B cell (primary cell): ENCODE data around the gene AP4E1. TPM values are rescaled to one million over a fixed set of nuclear protein-coding genes. Genes with fewer than 3 reads are reported as not detected.

Experiments
- ATAC-seq: fragments of 200-7000 bp; cut with Tn5 transposase; one replicate; pipeline ENCODE4 v1.10.0; 2021; ENCODE audit warnings: low read depth, mild to moderate bottlenecking, moderate number of reproducible peaks, moderate library complexity
- CTCF ChIA-PET: fragments of 350-600 bp; sonication (Branson Sonifier 250); formaldehyde crosslinking; loops from one replicate; lab custom pipeline; 2021; ENCODE audit warnings: antibody characterized with exemption, inconsistent platforms; lab: Charles Lee
- POLR2A ChIA-PET: fragments of 350-600 bp; sonication (Branson Sonifier 250); formaldehyde crosslinking; loops from one replicate; lab custom pipeline; 2021; ENCODE audit warnings: antibody characterized with exemption; lab: Charles Lee
- DNase-seq: peaks from one replicate; pipeline ENCODE4 v3.0.0; 2013
- H2AFZ ChIP-seq: 2 replicates; pipeline ENCODE4 v1.6.1; 2012; ENCODE audit warnings: mild to moderate bottlenecking, low read depth, low read length; ENCODE audit not compliant: insufficient read depth, poor library complexity, severe bottlenecking
- H3K27ac ChIP-seq, 2 donors: 1 replicate in 1 of 2; 2 replicates in 1 of 2; pipeline ENCODE4 v1.5.1; 2012 to 2013; ENCODE audit warnings: low read length in 2 of 2, mild to moderate bottlenecking in 2 of 2, moderate library complexity in 1 of 2
- H3K27me3 ChIP-seq, 4 experiments: fragments of 200-600 bp in 1 of 4; sonication (generic) in 1 of 4; replicated peaks in 1 of 4; 1 replicate in 2 of 4; 2 replicates in 2 of 4; pipeline versions ENCODE4 v1.6.1 to v1.7.0; 2013 to 2016; ENCODE audit warnings: low read length in 3 of 4, mild to moderate bottlenecking in 2 of 4, mixed read lengths in 1 of 4, moderate library complexity in 1 of 4; ENCODE audit not compliant: insufficient read depth in 4 of 4, control insufficient read depth in 3 of 4; ENCODE audit errors: control extremely low read depth in 1 of 4
- H3K36me3 ChIP-seq, 2 experiments: replicated peaks in 1 of 2; 1 replicate in 1 of 2; 2 replicates in 1 of 2; pipeline versions ENCODE4 v1.6.1 to v1.7.1; 2013; ENCODE audit warnings: low read length in 1 of 2; ENCODE audit not compliant: insufficient read depth in 2 of 2, control insufficient read depth in 1 of 2; ENCODE audit errors: control extremely low read depth in 1 of 2, extremely low read depth in 1 of 2
- H3K4me1 ChIP-seq, 2 donors: fragments of 200-600 bp in 1 of 2; sonication (generic) in 1 of 2; 1 replicate in 1 of 2; 2 replicates in 1 of 2; pipeline versions ENCODE4 v1.5.1 to v1.6.1; 2013 to 2017; ENCODE audit warnings: low read length in 2 of 2; ENCODE audit not compliant: control insufficient read depth in 2 of 2, insufficient read depth in 2 of 2
- H3K4me2 ChIP-seq: replicated peaks from 2 replicates; pipeline ENCODE3; 2012; ENCODE audit warnings: mild to moderate bottlenecking, low read depth, low read length; ENCODE audit not compliant: poor library complexity, severe bottlenecking
- H3K4me3 ChIP-seq, 5 experiments: fragments of 200-600 bp in 1 of 5; sonication (generic) in 1 of 5; 1 replicate in 3 of 5; 2 replicates in 2 of 5; pipeline versions ENCODE4 v1.5.1 to v1.7.0; 2011 to 2016; ENCODE audit warnings: low read length in 4 of 5, mild to moderate bottlenecking in 4 of 5, low read depth in 2 of 5, control low read depth in 1 of 5, moderate library complexity in 1 of 5; ENCODE audit not compliant: insufficient read depth in 1 of 5; ENCODE audit errors: control extremely low read depth in 1 of 5, extremely low read depth in 1 of 5
- H3K79me2 ChIP-seq: fragments of 200-600 bp; sonication (generic); one replicate; pipeline ENCODE4 v1.6.0; 2016; ENCODE audit warnings: low read length; ENCODE audit not compliant: control insufficient read depth, insufficient read depth
- H3K9ac ChIP-seq: fragments of 200-600 bp; sonication (generic); 2 replicates; pipeline ENCODE4 v1.6.1; 2017; ENCODE audit warnings: mild to moderate bottlenecking, low read length, moderate library complexity
- H3K9me3 ChIP-seq, 3 donors: one replicate each; pipeline versions ENCODE4 v1.6.1 to v1.7.1; 2013; ENCODE audit warnings: low read length in 2 of 3; ENCODE audit not compliant: control insufficient read depth in 2 of 3, insufficient read depth in 1 of 3; ENCODE audit errors: control extremely low read depth in 1 of 3
- H4K20me1 ChIP-seq: 2 replicates; pipeline ENCODE4 v1.6.0; 2012; ENCODE audit warnings: mild to moderate bottlenecking, low read length; ENCODE audit not compliant: insufficient read depth, control insufficient read depth, poor library complexity, severe bottlenecking
- H3K27ac Mint-ChIP-seq: one replicate; pipeline ENCODE4 v1.8.0; 2021; ENCODE audit warnings: mixed read lengths
- H3K27me3 Mint-ChIP-seq: one replicate; pipeline ENCODE4 v1.8.0; 2021; ENCODE audit warnings: mixed read lengths
- H3K4me1 Mint-ChIP-seq: one replicate; pipeline ENCODE4 v1.8.0; 2021; ENCODE audit warnings: mixed read lengths
- H3K4me3 Mint-ChIP-seq: one replicate; pipeline ENCODE4 v1.8.0; 2021; ENCODE audit warnings: mixed read lengths
- H3K9me3 Mint-ChIP-seq: one replicate; pipeline ENCODE4 v1.8.0; 2022; ENCODE audit warnings: mixed read lengths; ENCODE audit not compliant: insufficient read depth
- CTCF ChIP-seq: fragments of 200-600 bp; IDR thresholded peaks from one replicate; pipeline ENCODE4 v1.8.0; 2022; ENCODE audit warnings: antibody characterized with exemption, mild to moderate bottlenecking
- EZH2 ChIP-seq: IDR thresholded peaks from 2 replicates; pipeline ENCODE4 v1.6.1; 2012; ENCODE audit warnings: borderline replicate concordance, low read depth, mild to moderate bottlenecking, moderate library complexity, low read length; ENCODE audit not compliant: insufficient read depth, poor library complexity, severe bottlenecking
- WGBS: methylation state at CpG from one replicate; pipeline ENCODE4 v1.1.5; 2013; ENCODE audit warnings: missing lambda C conversion rate; ENCODE audit not compliant: insufficient coverage; 5-methylcytosine and 5-hydroxymethylcytosine counted together
- intact Hi-C: fragments of 100-400 bp; cut with micrococcal nuclease; formaldehyde crosslinking; loops from one replicate; pipeline ENCODE4 v1.10.0; 2022
- polyA plus RNA-seq: library from polyadenylated mRNA; depleted of rRNA; stranded (reverse); fragments of >200 nt; gene quantifications from 2 replicates; pipeline ENCODE4 v1.2.3, GENCODE V29; 2012
- total RNA-seq, 2 donors: library from RNA; stranded (reverse); fragments of 120-200 nt in 1 of 2; gene quantifications; 1 replicate in 1 of 2; 2 replicates in 1 of 2; pipeline versions ENCODE4 v1.2.3 to v1.2.4, GENCODE V29; 2013 to 2022

The AP4E1 gene
- total and polyA plus RNA-seq, 2 donors (not counting 1 experiment from before 2014, with no cell fraction given): 2.8 to 12.0 TPM

GRCh38 chr15:50930792-50931191 lies 22.3 kb downstream of the AP4E1 start:
- Histone ChIP-seq H3K79me2 (no peaks in the 10 kb centered on the region), H4K20me1 (no peaks in the 10 kb centered on the region), H2AFZ (no peak overlapping the region), H3K4me3 (no peak overlapping the region), H3K9me3 (no peaks in the 10 kb centered on the region), H3K4me2 (no peak overlapping the region), H3K27ac (no peak overlapping the region), H3K36me3 (peaks cover 5 to 28% of the 10 kb centered on the region in 2 experiments), H3K27me3 (no peaks in the 10 kb centered on the region), H3K9ac (no peak overlapping the region), H3K4me1 (no peaks in the 10 kb centered on the region)
- ChIA-PET POLR2A (no interaction called here), CTCF (no interaction called here)
- DNase-seq (no peak), ATAC-seq (no peak)
- no peak overlapping the region for H3K4me3 Mint-ChIP-seq
- TF ChIP-seq EZH2: no peak
- TF ChIP-seq CTCF: no peak
- no peak overlapping the region for H3K27ac Mint-ChIP-seq
- WGBS: no CpG with 5 or more reads among the region's 1 CpG
- intact Hi-C loops: no loop called here
- no peaks in the 10 kb centered on the region for H3K27me3 Mint-ChIP-seq
- H3K4me1 Mint-ChIP-seq: peaks cover 3% of the 10 kb centered on the region
- H3K9me3 Mint-ChIP-seq: no peaks in the 10 kb centered on the region

- Histone ChIP-seq H3K9me3 (no peaks in the 10 kb centered on the region), H2AFZ (no peak overlapping the region), H3K27ac (no peak overlapping the region), H3K27me3 (no peaks in the 10 kb centered on the region), H3K79me2 (peaks cover 2% of the 10 kb centered on the region), H3K9ac (no peak overlapping the region), H3K36me3 (peaks cover 5 to 20% of the 10 kb centered on the region in 2 experiments), H3K4me3 (no peak overlapping the region), H4K20me1 (no peaks in the 10 kb centered on the region), H3K4me1 (no peaks in the 10 kb centered on the region), H3K4me2 (no peak overlapping the region)
- POLR2A ChIA-PET: no interaction called here
- Mint-ChIP-seq H3K27ac (no peak overlapping the region), H3K4me1 (peaks cover 3% of the 10 kb centered on the region), H3K9me3 (no peaks in the 10 kb centered on the region), H3K4me3 (no peak overlapping the region), H3K27me3 (no peaks in the 10 kb centered on the region)
- intact Hi-C loops: no loop called here
- no peak for ATAC-seq
- CTCF ChIA-PET: no interaction called here
- TF ChIP-seq CTCF (no peak), EZH2 (no peak)
- no CpG with 5 or more reads among the region's 1 CpG for WGBS
- DNase-seq: no peak
These were observed 24.9 kb downstream of the AP4E1 start for GRCh38 chr15:50933341-50933740.
